Fibroblast of lung (primary cell): ENCODE results near the gene ALG2. TPM values are rescaled to one million over a fixed set of nuclear protein-coding genes. Genes with fewer than 3 reads are reported as not detected.

Experiments used
- DNase-seq, 2 donors: peaks; one replicate each; pipeline versions ENCODE4 v3.0.0 to v3.0.0-alpha.2; 2010; ENCODE audit warnings: low read depth in 2 of 2
- H2AFZ ChIP-seq: 2 replicates; pipeline ENCODE4 v1.5.1; 2012; ENCODE audit warnings: low read length, control low read depth, inconsistent platforms
- H3K27ac ChIP-seq: 2 replicates; pipeline ENCODE4 v1.5.1; 2011; ENCODE audit warnings: low read length, control low read depth; ENCODE audit not compliant: insufficient read depth
- H3K27me3 ChIP-seq: 2 replicates; pipeline ENCODE4 v1.5.1; 2011; ENCODE audit warnings: mild to moderate bottlenecking, low read length; ENCODE audit not compliant: control insufficient read depth, insufficient read depth
- H3K36me3 ChIP-seq: 2 replicates; pipeline ENCODE4 v1.5.1; 2011; ENCODE audit warnings: low read length; ENCODE audit not compliant: control insufficient read depth, insufficient read depth
- H3K4me1 ChIP-seq: 2 replicates; pipeline ENCODE4 v1.5.1; 2011; ENCODE audit warnings: low read length; ENCODE audit not compliant: control insufficient read depth, insufficient read depth; ENCODE audit errors: extremely low read depth
- H3K4me2 ChIP-seq: 2 replicates; pipeline ENCODE4 v1.5.1; 2011; ENCODE audit warnings: low read length, control low read depth; ENCODE audit not compliant: insufficient read depth; ENCODE audit errors: extremely low read depth
- H3K4me3 ChIP-seq, 4 experiments: fragments of 200-600 bp in 1 of 4; sonication (generic) in 1 of 4; replicated peaks in 1 of 4; 2 replicates each; pipeline ENCODE4 v1.5.1; 2011 to 2016; ENCODE audit warnings: low read length in 4 of 4, low read depth in 3 of 4, mild to moderate bottlenecking in 3 of 4, control low read depth in 2 of 4, inconsistent platforms in 1 of 4, mixed read lengths in 1 of 4; ENCODE audit not compliant: insufficient read depth in 1 of 4; ENCODE audit errors: control extremely low read depth in 1 of 4
- H3K79me2 ChIP-seq: 2 replicates; pipeline ENCODE4 v1.5.1; 2012; ENCODE audit warnings: mild to moderate bottlenecking, low read length, inconsistent platforms; ENCODE audit not compliant: control insufficient read depth, insufficient read depth
- H3K9ac ChIP-seq: 2 replicates; pipeline ENCODE4 v1.5.1; 2011; ENCODE audit warnings: mild to moderate bottlenecking, low read length, control low read depth; ENCODE audit not compliant: insufficient read depth
- H3K9me3 ChIP-seq: 2 replicates; pipeline ENCODE4 v1.5.1; 2012; ENCODE audit warnings: low read depth, low read length; ENCODE audit not compliant: control insufficient read depth, insufficient read depth
- H4K20me1 ChIP-seq: 2 replicates; pipeline ENCODE4 v1.5.1; 2011; ENCODE audit warnings: low read length; ENCODE audit not compliant: control insufficient read depth, insufficient read depth; ENCODE audit errors: extremely low read depth
- CTCF ChIP-seq, 2 donors: IDR thresholded peaks in 1 of 2; conservative IDR thresholded peaks in 1 of 2; 1 replicate in 1 of 2; 2 replicates in 1 of 2; pipeline ENCODE4 v1.5.1; 2011 to 2012; ENCODE audit warnings: low read length in 2 of 2, control low read depth in 1 of 2, inconsistent platforms in 1 of 2, low read depth in 1 of 2, mild to moderate bottlenecking in 1 of 2
- EZH2 ChIP-seq: IDR thresholded peaks from 2 replicates; pipeline ENCODE4 v1.5.1; 2012; ENCODE audit warnings: low read length, control low read depth, mild to moderate bottlenecking; ENCODE audit errors: missing control alignments
- polyA plus RNA-seq, 2 donors: library from polyadenylated mRNA; depleted of rRNA in 1 of 2; stranded (reverse) in 1 of 2; unstranded in 1 of 2; fragments of >200 nt; gene quantifications; 2 replicates each; pipeline ENCODE4 v1.2.1, GENCODE V29; 2011 to 2012; ENCODE audit warnings: missing spikeins in 1 of 2
- total RNA-seq: library from RNA; depleted of rRNA; stranded (reverse); fragments of >200 nt; gene quantifications from 2 replicates; pipeline ENCODE4 v1.2.1, GENCODE V29; 2014

ALG2 gene
- total and polyA plus RNA-seq, 2 donors (not counting 1 experiment from before 2014, with no cell fraction given), result 37.8 to 62.2 TPM

DNA sequence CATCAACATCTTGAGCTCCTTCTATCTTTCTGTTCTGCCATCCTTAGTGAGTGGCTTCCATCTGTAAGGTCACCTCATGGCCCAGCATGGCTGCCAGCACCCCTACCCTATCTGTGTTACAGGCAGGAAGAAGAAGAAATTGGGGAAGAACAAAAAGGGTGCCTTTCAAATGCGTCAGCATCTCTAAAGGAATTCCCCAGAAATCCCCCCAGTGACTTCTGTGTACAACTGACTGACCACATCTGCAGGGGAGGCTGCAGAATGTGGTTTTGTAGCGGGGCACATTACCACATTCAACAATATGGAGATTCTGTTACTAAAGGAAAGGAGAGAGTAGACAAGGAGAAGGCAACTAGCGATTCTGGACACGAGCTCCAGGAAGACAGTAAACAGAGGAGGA, 40.1 kb downstream of the ALG2 start:
- no peaks in the 10 kb centered on the region for H3K36me3 ChIP-seq
- H3K4me1 ChIP-seq, result peaks cover 6% of the 10 kb centered on the region
- TF ChIP-seq EZH2, result no peak
- no peak for TF ChIP-seq CTCF (conservative IDR thresholded peaks at IDR 0.05 in 1 of 2, IDR thresholded peaks at IDR 0.05 in 1 of 2; ENCODE audit: low read depth in 1 of 2, low read length in 2 of 2)
- DNase-seq, result peak; percentile 5 to 76
- no peaks in the 10 kb centered on the region for H3K9me3 ChIP-seq
- H3K79me2 ChIP-seq, result no peaks in the 10 kb centered on the region
- H3K27me3 ChIP-seq, result no peaks in the 10 kb centered on the region
- no peak overlapping the region for H2AFZ ChIP-seq
- no peaks in the 10 kb centered on the region for H4K20me1 ChIP-seq
- no peak overlapping the region for H3K4me2 ChIP-seq
- H3K9ac ChIP-seq, result no peak overlapping the region
- H3K27ac ChIP-seq, result no peak overlapping the region
- H3K4me3 ChIP-seq, result no peak overlapping the region

- no peak for TF ChIP-seq EZH2
- TF ChIP-seq CTCF (conservative IDR thresholded peaks at IDR 0.05 in 1 of 2, IDR thresholded peaks at IDR 0.05 in 1 of 2; ENCODE audit: low read depth in 1 of 2, low read length in 2 of 2), result no peak
- Histone ChIP-seq H3K4me2 (no peak overlapping the region), H3K9me3 (no peaks in the 10 kb centered on the region), H3K27me3 (no peaks in the 10 kb centered on the region), H3K36me3 (no peaks in the 10 kb centered on the region), H2AFZ (no peak overlapping the region), H3K4me1 (peaks cover 6% of the 10 kb centered on the region), H3K27ac (no peak overlapping the region), H3K4me3 (no peak overlapping the region), H3K79me2 (no peaks in the 10 kb centered on the region), H3K9ac (no peak overlapping the region), H4K20me1 (no peaks in the 10 kb centered on the region)
- DNase-seq, result peak in 1 of 2 donors; percentile 15
These were observed 40.5 kb downstream of the ALG2 start for GRCh38 chr9:99181206-99181605.

- Histone ChIP-seq H3K9me3 (no peaks in the 10 kb centered on the region), H3K4me3 (no peak overlapping the region), H3K4me1 (peaks cover 6% of the 10 kb centered on the region), H4K20me1 (no peaks in the 10 kb centered on the region), H3K79me2 (no peaks in the 10 kb centered on the region), H3K4me2 (no peak overlapping the region), H3K27ac (no peak overlapping the region), H2AFZ (no peak overlapping the region), H3K9ac (no peak overlapping the region), H3K36me3 (no peaks in the 10 kb centered on the region), H3K27me3 (no peaks in the 10 kb centered on the region)
- TF ChIP-seq CTCF (conservative IDR thresholded peaks at IDR 0.05 in 1 of 2, IDR thresholded peaks at IDR 0.05 in 1 of 2; ENCODE audit: low read depth in 1 of 2, low read length in 2 of 2) (no peak), EZH2 (no peak)
- no peak for DNase-seq
These were observed 41.1 kb downstream of the ALG2 start for GRCh38 chr9:99180662-99181061.
